Activated CD4-positive, alpha-beta T cell treated with anti-CD3 and anti-CD28 coated beads for 1 hour (primary cell): ENCODE data around the gene NDUFB7.
"Not testable (repeated sequence)": the region's sequence is repeated elsewhere in the genome, so short reads cannot be mapped to it uniquely, and the experiment has no call there.

Experiments
- DNase-seq: peaks from one replicate; pipeline ENCODE4 v3.0.0-alpha.2; 2020

Gene NDUFB7

DNA sequence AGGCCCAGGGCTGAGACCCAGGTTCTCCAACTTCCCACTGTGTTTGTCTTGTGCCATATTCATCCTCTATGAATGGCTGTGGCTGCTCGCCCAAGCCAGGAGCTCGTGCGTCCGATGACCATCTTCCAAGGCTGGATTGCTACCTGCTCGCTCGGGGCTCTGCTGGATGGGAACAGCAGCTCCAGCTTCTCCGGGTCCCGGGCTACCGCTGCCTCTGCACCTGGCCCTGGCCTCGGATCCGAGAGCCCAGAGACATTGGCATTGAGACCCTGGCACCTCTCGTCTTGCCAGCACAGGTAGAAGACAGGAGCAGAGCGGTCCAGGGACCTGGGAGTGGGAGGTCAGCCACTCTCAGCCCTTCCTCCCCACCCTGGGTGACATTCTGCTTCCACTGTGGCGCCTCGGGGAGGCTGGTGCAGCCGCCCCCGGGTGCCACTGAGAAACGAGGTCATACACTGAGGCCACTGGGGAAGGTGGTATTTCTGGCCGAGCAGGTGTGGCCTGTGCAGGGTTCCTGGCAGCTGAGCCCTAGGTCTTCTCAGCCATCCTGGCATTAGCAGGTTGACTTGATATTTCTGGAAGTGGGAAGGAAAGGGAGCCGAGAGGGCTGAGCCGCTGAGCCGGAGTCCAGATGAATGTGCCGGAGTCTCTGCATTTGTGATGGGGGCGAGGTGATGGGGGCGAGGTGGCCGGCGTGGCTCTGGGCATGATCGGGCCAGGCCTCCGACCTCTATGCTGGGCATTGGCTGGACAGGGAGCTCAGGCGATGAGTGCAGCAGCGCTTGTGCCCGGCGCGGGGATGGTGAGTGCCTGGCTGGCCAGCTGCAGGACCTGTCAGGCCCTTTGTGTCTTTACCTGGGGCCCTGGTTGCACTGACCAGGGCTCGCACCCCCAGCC, 18.6 kb downstream of the NDUFB7 start:
- DNase-seq, result no peak

DNA sequence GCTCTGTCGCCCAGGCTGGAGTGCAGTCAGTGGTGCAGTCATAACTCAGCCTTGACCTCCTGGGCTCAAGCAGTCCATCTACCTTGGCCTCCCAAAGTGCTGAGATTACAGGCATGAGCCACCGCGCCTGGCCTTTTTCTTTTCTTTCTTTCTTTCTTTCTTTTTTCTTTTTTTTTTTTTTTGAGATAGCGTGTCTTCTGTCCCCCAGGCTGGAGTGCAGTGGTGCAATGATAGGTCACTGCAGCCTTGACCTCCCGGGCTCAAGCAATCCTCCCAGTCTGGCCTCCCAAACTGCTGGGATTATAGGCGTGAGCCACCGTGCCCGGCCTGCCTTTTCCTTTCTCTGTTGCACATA, 19.9 kb downstream of the NDUFB7 start:
- not testable (repeated sequence) for DNase-seq

DNA sequence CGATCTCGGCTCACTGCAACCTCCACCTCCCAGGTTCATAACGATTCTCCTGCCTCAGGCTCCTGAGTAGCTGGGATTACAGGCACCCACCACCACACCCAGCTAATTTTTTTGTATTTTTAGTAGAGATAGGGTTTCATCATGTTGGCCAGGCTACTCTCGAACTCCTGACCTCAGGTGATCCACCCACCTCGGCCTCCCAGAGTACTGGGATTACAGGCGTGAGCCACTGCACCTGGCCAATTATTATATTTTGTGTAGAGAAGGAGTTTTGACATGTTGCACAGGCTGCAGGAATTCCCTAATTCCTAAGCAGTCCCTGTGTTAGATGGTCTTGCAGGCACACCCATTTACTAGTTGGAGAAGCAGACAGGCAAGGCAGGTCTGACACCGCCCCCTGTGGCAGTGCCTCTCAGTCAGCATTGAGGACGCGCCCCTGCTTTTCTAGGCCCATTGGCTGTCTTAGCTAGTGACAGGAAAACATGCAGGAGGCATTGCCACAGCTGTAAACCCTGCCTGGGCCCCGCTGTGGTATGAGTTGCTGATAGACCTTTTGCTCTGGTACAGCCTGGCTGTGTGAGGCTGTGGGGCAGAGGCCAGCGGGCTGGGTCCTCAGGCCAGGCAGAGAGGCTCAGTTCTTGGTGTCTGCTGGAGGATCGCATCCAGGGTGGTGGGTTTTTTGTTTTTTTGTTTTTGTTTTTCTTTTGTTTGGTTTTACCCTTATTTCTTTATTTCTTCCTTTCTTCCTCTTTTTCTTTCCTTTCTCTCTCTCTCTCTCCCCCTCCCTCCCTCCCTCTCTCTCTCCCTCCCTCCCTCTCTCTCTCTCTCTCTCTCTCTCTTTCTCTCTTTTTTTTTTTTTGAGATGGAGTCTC, 20.5 kb downstream of the NDUFB7 start:
- peak; percentile 73 for DNase-seq

DNA sequence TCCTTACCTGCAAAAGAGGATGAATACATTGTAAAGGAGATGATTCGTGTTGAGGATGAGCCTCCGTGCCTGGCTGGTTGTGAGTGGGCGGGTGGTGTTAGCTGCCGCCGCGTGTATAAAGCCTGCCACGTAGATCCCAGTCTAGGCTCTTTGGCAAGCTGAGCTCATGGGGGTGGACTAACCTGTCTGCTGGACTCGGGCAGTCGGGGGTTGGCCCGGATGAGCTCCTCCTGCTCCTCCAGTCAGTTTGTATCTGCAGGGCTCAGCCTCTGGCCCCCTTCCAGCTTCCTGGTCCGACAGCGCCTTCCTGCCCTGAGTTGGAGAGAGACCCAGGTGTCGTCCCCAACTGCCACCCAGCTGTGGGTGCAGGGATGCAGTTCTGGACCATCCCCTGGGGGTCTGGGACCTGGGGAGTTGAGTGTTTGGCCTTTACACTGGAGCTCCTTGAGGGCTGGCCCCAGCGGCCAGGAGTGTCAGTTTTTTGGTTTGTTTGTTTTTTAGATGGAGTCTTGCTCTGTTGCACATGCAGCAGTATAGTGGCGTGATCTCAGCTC, 21.6 kb downstream of the NDUFB7 start:
- DNase-seq, result no peak

DNA sequence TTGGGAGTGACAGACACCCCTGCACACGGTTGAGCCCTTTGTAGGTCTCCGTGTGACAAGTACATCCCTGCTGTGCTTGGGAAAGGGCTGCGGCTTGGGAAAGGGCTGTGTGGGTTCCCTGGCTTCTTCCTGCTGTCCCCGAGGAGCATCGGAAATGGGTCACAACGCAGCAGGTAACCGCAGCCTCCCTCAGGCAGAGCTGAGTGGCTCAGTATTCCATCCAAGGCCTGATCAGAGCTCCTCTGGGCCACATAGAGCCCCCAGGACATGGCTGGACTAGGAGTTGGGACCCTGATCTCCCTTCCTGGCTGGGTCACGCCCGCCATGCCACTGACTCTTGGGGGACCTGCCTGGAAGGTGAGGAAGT, 26.2 kb downstream of the NDUFB7 start:
- no peak for DNase-seq

DNA sequence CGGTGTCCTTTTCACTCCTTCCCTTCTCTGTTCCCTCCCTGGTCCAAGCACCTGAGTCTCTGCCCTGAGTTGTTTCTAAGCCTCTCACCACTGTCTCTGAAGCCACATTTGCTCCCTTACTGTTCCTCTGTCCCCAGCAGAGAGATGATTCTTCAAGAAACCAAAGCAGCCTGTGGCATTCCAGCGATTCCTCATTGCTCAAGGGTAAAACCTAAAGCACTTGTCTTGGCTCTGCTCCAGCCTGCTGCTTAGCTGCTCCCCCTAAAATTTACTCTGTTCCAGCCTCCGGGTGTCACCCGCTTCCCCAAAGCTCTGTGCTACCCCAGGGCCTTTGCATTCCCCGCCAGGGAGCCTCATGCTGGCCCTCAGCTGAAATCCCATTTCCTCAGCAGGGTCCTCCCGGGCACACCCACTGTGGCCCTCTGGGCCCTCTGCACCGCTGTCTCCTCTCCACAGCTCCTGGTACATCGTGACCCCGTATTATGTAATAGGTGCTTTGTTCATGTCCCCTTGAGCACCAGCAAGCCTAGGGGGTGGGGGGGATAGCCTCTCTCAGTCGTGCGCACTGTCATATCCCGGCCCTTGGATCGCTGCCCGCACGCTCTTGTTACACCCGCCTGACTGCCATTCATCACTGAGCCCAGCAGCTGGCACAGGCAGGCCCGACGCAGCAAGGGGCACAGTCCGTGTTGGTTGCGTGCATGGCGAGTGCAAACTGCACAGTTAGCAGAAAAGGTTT, 26.7 kb downstream of the NDUFB7 start:
- no peak for DNase-seq

DNA sequence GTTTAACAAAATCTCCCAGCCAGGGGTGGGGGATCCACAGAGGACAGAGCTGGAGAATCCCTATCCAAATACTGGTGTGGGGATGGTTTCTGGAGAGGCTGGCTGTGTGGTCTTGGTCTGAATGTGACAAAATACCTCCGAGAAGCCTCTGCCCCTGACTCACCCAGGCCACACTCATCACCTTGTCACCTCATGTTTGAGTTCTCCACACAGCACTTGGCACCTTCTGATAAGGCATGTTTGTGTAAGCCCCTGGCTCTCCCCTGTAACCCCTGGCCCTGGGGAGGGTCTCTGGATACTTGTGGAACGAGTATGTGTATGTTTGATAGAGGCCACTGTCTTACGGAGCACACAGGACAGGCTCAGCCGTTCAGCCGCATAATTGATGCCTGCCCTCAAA, 27.8 kb downstream of the NDUFB7 start:
- DNase-seq, result no peak

DNA sequence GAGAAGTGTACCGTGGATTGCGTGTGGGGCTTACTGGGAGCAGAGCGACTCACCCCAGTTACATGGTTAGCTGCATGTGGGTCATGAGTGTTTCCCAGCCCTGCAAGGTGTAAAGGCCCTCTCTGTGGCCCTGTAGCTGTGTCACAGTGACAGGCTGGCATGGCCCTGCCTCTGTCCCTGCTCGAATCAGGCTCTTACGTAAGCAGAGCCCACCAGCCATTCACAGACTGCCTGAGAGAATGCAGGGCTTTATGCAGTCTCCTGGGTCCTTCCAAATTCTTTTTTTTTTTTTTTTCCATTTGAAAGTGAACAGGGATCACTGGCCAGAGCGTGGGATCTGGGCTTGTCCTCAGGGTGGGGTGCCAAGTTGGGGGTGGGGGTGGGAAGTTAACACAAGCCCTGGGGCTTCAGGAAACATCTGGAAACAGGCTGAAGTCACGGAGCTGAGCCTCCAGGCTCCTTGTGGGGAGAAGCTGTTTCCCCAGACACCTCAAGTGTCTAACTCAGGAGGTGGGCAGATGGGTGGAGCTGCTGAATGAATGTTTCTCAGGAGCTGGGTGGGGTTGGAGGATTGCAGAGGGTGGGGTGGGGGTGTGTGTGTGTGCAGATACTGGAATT, 29.0 kb downstream of the NDUFB7 start:
- DNase-seq, result no peak

DNA sequence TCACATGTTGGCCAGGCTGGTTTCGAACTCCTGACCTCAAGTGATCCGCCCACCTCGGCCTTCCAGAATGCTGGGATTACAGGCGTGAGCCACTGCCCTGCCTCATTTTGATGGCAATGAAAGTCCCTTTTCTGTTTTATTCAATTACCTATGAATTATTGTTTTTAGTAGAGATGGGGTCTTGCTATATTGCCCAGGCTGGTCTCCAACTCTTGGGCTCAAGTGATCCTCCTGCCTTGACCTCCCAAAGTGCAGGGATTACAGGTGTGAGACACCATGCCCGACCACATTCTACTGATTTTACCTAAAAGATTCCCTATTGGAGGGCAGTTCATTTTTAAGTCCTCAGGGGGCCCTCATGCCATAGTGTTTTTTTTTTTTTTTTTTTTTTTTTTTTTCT, 29.9 kb downstream of the NDUFB7 start:
- not testable (repeated sequence) for DNase-seq

DNA sequence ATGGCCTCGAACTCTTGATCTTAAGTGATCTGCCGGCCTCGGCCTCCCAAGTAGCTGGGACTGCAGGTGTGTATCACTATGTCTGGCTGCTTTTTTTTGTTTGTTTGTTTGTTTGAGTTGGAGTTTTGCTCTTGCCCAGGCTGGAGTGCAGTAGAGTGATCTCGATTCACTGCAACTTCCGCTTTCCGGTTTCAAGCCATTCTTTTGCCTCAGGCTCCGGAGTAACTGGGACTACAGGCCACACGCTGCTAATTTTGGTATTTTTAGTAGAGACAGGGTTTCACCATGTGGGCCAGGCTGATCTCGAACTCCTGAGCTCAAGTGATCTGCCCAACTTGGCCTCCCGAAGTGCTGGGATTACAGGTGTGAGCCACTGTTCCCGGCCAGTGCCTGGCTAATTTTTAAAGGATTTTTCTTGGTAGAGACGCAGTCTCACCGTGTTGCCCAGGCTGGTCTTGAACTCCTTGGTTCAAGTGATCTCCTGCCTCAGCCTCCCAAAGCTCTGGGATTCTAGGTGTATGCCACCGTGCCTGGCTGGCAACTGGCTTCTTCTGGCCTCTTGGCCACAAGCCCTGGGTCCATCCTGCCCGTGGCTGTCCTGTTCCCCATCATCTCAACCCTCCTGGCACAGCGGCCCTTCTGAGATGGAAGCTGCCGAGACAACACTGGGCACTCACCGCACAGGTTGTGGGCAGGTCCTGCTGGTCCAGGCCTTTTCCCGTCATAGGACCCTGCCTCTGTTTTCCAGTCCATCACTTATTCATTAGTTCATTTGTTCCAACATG, 30.9 kb downstream of the NDUFB7 start:
- DNase-seq, result no peak

DNA sequence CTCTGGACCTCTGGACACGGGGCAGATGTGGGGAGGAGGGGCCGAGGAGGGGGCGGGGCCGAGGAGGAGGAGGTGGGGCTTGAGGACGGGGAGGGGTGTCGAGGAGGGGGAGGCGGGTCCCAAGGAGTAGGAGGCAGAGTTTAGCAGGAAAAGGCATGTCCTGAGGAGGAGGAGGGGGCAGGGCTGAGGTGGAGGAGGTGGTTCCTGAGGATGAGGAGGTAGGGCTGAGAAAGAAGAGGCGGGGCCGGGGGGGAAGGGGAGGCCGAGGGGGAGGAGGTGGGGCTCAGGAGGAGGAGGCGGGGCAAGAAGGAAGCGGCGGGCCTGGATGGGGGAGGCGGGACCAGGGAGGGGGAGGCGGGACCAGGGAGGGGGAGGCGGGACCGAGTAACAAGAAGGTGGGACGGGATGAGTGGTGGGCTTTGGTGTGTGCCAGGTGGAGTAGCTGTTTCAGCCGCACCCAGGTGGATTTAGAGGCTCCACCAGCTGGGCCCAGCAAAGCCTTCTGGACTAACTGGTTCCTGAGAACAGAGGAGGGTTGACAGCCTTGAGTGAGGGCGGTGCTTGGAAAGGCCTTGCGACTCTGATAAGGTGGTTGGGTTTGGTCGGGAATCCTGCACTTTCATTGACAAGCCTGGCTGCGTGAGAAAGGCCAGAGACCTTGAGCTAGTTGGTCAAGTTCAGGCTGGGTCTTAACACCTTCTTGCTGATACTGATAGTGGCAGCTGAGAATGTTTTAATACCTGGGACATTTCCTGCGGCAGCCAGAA, 34.8 kb downstream of the NDUFB7 start:
- no peak for DNase-seq

DNA sequence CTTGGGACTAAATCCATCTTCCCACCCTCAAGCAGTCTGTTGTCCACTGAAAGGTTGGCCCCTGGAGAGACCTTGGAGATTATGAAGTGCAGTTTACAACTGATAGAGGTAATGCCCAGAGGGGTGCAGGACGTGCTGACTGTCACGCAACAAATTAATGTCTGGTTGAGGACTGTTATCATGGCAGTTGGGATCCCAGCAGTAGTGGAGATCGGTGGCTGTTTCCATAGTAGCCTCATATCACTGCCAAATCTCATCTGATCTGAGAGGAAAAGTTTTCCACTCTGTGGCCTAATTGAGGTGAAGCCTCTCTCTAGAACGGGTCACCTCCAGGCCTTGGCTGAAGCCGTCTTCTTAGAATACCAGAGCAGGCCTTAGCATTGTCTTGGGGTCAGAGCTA, 38.4 kb downstream of the NDUFB7 start:
- no peak for DNase-seq

DNA sequence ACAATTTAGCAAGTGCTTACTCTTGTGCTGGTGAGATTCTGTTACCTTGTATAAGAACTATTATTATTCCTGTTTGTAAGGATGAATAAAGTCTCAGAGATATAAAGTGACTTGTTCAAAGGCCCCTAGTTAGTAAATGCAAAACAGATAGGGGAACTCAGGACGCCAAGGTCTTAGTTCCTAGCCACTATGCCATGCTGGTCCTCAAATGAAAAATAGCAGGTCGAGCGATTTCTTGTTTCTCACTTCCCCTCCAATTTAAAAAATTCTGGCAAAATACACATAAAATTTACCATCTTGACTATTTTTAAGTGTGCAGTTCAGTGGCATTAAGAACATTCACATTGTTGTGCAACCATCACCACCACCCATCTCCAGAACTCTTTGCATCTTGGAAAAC, 41.4 kb downstream of the NDUFB7 start:
- DNase-seq, result no peak

DNA sequence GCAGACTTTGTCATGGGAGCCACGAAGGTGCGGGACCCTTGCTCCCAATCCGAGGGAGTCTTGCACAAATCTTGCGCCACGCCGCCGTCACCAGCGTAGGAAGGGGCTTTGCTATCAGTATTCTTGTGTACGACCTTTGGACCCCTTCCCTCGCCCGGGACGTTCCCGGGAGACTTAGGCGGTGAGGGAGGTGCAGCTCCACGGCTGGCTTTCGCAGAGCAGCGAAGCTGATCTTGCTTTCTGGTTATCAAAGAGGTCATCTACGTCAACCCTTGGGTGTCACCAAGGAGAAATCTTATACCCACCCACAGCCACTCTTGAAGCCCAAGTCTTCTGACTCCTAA, 41.9 kb downstream of the NDUFB7 start:
- no peak for DNase-seq

DNA sequence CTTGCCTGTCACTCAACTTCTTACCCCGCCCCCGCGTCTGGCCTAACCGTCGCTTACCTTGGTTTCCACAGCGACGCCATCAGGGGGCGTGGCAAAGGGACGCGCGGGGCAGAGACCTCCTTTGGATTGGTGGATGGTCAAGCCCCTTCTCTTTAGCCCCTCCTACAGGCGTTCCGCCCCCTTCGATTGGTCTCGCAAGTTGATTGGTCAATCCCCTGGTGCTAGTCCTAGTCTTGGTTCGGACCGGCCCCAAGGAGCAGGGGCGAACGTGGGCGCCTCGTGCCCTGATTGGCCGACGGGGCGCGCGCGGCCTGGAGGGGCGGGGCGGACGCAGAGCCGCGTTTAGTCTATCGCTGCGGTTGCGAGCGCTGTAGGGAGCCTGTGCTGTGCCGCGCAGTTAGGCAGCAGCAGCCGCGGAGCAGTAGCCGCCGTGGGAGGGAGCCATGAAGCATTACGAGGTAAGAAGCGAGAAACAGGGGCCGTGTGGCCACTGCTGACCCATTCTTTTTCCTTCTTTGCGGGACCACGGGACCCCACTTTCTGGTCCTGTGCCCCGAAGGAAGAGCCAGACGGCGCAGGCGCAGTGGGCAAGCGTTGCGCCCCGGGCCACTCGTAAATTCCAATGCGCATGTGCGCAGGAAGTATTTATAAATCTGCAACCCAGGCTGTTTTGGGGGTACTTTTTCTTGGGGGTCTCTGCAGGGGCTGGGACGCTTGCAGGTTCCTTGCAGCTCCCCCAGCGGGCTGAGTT, 42.4 kb downstream of the NDUFB7 start, which contains the start of gene TECR:
TECR (plus strand) TSS at position 341 of the 751 bp plus-strand sequence; CDS start at position 444, 103 bp downstream.
- DNase-seq, result peak; percentile 100

DNA sequence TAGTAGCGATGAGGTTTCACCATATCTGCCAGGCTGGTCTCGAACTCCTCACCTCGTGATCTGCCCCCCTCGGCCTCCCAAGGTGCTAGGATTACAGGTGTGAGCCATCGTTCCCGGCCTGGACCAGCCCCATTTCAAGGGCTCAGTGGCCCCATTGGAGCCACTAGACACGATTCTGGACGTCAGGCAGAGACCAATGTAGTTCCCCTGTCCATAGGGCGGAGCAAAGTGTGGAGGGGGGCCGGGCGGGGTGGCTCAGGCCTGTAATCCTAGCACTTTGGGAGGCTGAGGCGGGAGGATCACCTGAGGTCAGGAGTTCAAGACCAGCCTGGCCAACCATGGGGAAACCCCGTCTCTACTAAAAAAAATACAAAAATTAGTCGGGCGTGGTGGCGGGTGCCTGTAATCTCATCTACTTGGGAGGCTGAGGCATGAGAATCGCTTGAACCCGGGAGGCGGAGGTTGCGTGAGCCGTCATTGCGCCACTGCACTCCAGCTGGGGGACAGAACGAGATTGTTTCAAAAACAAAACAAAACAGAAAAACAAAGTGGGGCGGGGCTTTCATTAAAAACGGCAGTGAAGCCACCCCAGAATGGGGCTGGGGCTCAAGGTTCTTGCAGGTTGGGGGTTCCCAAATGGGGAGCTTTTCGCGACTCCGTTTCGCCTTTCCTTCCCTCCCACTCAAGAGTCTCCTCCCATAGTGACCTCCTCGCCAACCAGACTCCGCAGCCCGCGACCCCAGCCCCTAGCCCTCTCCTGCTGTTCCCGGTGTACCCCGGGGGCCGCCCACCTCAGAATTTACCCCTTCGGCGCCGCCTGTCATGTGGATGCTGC, 43.2 kb downstream of the NDUFB7 start:
- no peak for DNase-seq

DNA sequence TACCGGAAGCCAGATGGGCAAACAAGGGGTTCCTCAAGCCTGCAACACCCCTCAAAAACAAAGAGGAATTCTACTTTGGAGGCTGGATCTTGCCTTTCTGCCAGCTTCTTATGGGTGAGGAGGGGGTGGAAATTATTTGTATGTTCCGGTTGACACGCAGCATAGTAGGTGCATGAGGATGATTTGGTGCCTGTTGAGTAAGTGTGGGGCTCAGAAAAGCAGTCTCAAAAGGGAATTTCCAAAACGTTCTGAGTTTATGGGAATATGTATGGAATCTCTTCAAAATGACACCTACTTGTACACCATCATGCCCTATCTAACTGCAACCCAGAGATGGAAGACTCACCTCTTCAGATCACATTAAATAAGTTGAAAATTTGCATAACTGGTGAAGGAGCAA, 45.4 kb downstream of the NDUFB7 start:
- no peak for DNase-seq

DNA sequence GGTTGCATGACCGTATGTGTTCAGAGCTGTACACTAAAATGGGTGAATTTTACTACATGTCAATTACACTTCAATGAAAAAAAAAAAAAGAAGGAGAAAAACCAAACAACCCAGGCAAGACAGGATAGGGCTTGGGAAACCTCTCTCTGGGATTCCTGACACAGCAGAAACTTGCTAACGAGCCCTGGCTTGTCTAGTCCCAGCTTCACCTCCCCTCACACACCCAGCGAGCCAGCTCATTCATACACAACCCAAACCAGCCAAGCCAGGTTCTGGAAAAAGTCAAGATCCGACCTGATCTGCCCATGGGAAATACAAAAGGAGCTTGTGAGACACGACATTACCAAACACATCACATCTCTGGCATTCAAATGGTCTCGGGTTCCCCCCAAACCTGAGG, 46.1 kb downstream of the NDUFB7 start:
- no peak for DNase-seq

DNA sequence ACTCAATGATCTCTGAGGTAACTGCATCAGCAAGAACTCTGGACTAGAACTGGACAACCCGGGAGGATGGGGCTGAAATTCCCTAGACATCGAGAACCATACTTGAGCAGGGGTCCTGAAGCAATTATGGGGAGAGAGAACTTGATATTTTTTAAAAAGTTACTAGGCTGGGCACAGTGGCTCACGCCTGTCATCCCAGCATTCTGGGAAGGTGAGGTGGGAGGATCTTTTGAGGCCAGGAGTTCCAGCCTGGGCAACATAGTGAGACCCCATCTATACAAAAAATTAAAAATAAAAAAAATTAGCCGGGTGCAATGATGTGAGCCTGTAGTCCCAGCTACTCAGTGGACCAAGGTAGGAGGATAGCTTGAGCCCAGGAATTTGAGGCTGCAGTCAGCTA, 51.3 kb downstream of the NDUFB7 start:
- no peak for DNase-seq
